C1 segment of cervical spinal cord (tissue), 14 donors: ENCODE data around the gene TRIP6.
"Not testable (repeated sequence)": the region's sequence is repeated elsewhere in the genome, so short reads cannot be mapped to it uniquely, and the experiment has no call there.

ENCODE experiments used
- DNase-seq, 14 donors: peaks; one replicate each; lab custom pipeline; 2025; lab: John Stamatoyannopoulos, UW

TRIP6 gene

DNA sequence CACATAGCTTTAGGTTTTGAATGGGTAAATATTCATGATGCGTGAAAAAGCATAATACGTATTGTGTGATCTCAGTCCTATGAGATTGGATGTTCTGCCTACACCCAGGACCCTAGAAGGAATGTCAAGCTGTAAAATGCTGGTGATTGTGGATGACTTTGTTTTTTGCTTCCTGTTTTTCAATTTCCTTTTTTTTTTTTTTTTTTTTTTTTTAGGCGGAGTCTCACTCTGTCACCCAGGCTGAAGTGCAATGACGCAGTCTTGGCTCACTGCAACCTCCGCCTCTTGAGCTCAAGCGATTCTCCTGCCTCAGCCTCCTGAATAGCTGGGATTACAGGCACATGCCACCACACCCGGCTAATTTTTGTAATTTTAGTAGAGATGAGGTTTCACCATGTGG lies 43.3 kb downstream of the TRIP6 start:
- not testable (repeated sequence) for DNase-seq

- no peak for DNase-seq
Measured at GRCh38 chr7:100911484-100911883, 44.3 kb downstream of the TRIP6 start.

GRCh38 chr7:100914208-100914878 lies 47.2 kb downstream of the TRIP6 start:
- no peak for DNase-seq

- DNase-seq = no peak
Measured at GRCh38 chr7:100914879-100915447, 47.8 kb downstream of the TRIP6 start.

GRCh38 chr7:100919335-100919734 lies 52.1 kb downstream of the TRIP6 start:
- DNase-seq = not testable (repeated sequence)

DNA sequence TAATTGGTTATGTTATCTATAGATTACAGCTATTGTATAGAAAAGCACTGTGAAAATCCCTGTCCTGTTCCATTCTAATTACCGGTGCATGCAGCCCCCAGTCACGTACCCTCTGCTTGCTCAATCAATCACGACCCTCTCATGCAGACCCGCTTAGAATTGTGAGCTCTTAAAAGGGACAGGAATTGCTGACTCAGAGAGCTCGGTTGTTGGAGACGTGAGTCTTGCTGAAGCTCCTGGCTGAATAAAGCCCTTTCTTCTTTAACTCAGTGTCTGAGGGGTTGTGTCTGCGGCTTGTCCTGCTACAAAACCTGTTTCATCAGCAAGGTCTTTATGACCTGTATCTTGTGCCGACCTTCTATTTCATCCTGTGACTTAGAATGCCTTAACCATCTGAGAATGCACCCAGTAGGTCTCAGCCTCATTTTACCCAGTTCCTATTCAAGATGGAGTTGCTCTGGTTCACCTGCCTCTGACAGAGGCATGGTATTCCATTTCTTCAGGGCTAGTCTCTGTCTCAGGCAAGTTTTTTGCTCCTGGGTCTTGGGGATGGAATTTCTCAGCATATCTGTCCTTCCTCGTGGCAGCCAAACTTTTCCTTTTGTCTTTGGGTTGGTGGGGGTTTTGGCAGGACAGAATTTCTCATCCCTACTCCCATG lies 52.7 kb downstream of the TRIP6 start:
- DNase-seq = not testable (repeated sequence)

- no peak for DNase-seq
Measured at GRCh38 chr7:100921039-100921438, 53.9 kb downstream of the TRIP6 start.
